Measurements from ENCODE around the gene TTC39B.

DNA sequence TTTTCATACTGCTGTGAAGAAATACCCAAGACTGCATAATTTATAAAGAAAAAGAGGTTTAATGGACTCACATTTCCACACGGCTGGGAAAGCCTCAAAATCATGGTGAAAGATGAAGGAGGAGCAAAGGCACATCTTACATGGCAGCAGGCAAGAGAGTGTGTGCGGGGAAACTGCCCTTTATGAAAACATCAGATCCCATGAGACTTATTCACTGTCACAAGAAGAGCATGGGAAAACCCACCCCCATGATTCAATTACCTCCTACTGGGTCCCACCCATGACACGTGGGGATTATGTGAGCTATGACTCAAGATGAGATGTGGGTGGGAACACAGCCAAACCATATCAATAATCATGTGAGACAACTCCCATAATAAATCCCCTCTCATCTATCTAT is 8.7 kb downstream of the TTC39B start:
- TF ChIP-seq, protein P1, sequence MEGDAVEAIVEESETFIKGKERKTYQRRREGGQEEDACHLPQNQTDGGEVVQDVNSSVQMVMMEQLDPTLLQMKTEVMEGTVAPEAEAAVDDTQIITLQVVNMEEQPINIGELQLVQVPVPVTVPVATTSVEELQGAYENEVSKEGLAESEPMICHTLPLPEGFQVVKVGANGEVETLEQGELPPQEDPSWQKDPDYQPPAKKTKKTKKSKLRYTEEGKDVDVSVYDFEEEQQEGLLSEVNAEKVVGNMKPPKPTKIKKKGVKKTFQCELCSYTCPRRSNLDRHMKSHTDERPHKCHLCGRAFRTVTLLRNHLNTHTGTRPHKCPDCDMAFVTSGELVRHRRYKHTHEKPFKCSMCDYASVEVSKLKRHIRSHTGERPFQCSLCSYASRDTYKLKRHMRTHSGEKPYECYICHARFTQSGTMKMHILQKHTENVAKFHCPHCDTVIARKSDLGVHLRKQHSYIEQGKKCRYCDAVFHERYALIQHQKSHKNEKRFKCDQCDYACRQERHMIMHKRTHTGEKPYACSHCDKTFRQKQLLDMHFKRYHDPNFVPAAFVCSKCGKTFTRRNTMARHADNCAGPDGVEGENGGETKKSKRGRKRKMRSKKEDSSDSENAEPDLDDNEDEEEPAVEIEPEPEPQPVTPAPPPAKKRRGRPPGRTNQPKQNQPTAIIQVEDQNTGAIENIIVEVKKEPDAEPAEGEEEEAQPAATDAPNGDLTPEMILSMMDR (conservative IDR thresholded peaks at IDR 0.05 in 1 of 2, IDR thresholded peaks at IDR 0.05 in 1 of 2; ENCODE audit: extremely low read depth in 1 of 2, insufficient read depth in 1 of 2, low read depth in 1 of 2, low read length in 2 of 2) = no peak
- no peak for TF ChIP-seq EZH2 (IDR thresholded peaks at IDR 0.05; ENCODE audit: borderline replicate concordance, low read length)

Data from mammary epithelial cell (primary cell).